Stomach (tissue), 9 donors: Measurements from ENCODE around the gene PLEKHG4B. TPM values are rescaled to one million over a fixed set of nuclear protein-coding genes. Genes with fewer than 3 reads are reported as not detected.

Experiments used
- DNase-seq, 2 donors: peaks; one replicate each; pipeline versions ENCODE4 v3.0.0 to v3.0.0-alpha.2; 2013 to 2019
- H3K27ac ChIP-seq, 5 donors: fragments of 200-600 bp in 4 of 5; sonication (generic) in 4 of 5; one replicate each; pipeline ENCODE4 v1.5.1; 2013 to 2019; ENCODE audit warnings: mild to moderate bottlenecking in 1 of 5, moderate library complexity in 1 of 5
- H3K27me3 ChIP-seq, 3 donors: fragments of 200-600 bp; sonication (generic); one replicate each; pipeline ENCODE4 v1.5.1; 2017 to 2019; ENCODE audit warnings: mixed run types in 1 of 3
- H3K36me3 ChIP-seq, 4 donors: fragments of 200-600 bp; sonication (generic); 1 replicate in 3 of 4; 2 replicates in 1 of 4; pipeline ENCODE4 v1.5.1; 2016 to 2019
- H3K4me1 ChIP-seq, 4 donors: fragments of 200-600 bp; sonication (generic); one replicate each; pipeline ENCODE4 v1.5.1; 2016 to 2019
- H3K4me3 ChIP-seq, 4 donors: fragments of 200-600 bp; sonication (generic) in 3 of 4; one replicate each; pipeline ENCODE4 v1.5.1; 2016 to 2019; ENCODE audit warnings: mild to moderate bottlenecking in 1 of 4
- H3K9me3 ChIP-seq, 4 donors: fragments of 200-600 bp; sonication (generic); one replicate each; pipeline ENCODE4 v1.5.1; 2016 to 2019
- CTCF ChIP-seq, 7 experiments: fragments of 450-650 bp in 4 of 7; fragments of 200-600 bp in 3 of 7; sonication (generic) in 3 of 7; IDR thresholded peaks; one replicate each; pipeline ENCODE4 v1.5.1; 2016 to 2019; ENCODE audit warnings: antibody characterized with exemption in 7 of 7, control low read depth in 2 of 7, mild to moderate bottlenecking in 1 of 7
- EP300 ChIP-seq: sonication (generic); formaldehyde crosslinking; IDR thresholded peaks from one replicate; pipeline ENCODE4 v1.6.1; 2017; ENCODE audit warnings: antibody characterized with exemption
- POLR2A ChIP-seq, 4 donors: fragments of 450-650 bp; IDR thresholded peaks; one replicate each; pipeline ENCODE4 v1.6.1; 2016; ENCODE audit warnings: antibody characterized with exemption in 4 of 4, control low read depth in 2 of 4, mild to moderate bottlenecking in 1 of 4, moderate library complexity in 1 of 4
- POLR2AphosphoS5 ChIP-seq, 3 donors: sonication (generic); formaldehyde crosslinking; IDR thresholded peaks; one replicate each; pipeline ENCODE4 v1.6.1; 2016; ENCODE audit warnings: antibody characterized with exemption in 3 of 3
- WGBS, 5 donors: extraction: QIAGEN DNeasy Blood & Tissue Kit in 3 of 5; methylation state at CpG; one replicate each; pipeline versions ENCODE4 v1.1.5 to v1.1.7; 2013 to 2018; 5-methylcytosine and 5-hydroxymethylcytosine counted together
- intact Hi-C: fragments of 100-400 bp; cut with DNase I; formaldehyde crosslinking; loops from one replicate; pipeline ENCODE4 v1.15.1; 2023; ENCODE audit warnings: low total_unique reads
- polyA plus RNA-seq, 3 donors: library from polyadenylated mRNA; stranded (reverse); fragments of 200-250 nt; gene quantifications; one replicate each; pipeline ENCODE4 v1.2.3, GENCODE V29; 2013
- total RNA-seq, 5 donors: library from RNA; depleted of rRNA; stranded (reverse); fragments of >200 nt; gene quantifications; one replicate each; pipeline versions ENCODE4 v1.1.0 to v1.2.3, GENCODE V29; 2014 to 2016
- donor health status: healthy with polysubstance abuse.
- donor health status: Bipolar disorder and iron deficiency.
- donor health status: healthy.

The PLEKHG4B gene
- total and polyA plus RNA-seq, 8 donors, result 0.15 to 4.3 (median 1.8) TPM; not detected in 1

- Histone ChIP-seq H3K27ac (no peak overlapping the region), H3K9me3 (no peaks in the 10 kb centered on the region), H3K36me3 (no peaks in the 10 kb centered on the region), H3K4me3 (no peak overlapping the region), H3K27me3 (peaks cover 0 to 31% (median under 1%) of the 10 kb centered on the region in 3 donors), H3K4me1 (peaks cover 15 to 34% (median 23%) of the 10 kb centered on the region in 4 donors)
- no peak for TF ChIP-seq CTCF (IDR thresholded peaks at IDR 0.05)
- no peak for TF ChIP-seq EP300
- no peak for TF ChIP-seq POLR2A (IDR thresholded peaks at IDR 0.05)
- TF ChIP-seq POLR2AphosphoS5 (IDR thresholded peaks at IDR 0.05), result no peak
- intact Hi-C loops, result no loop called here
- 83 to 90% (median 85%) methylated on average over 21 to 28 of the region's 28 CpGs for WGBS, 5 donors
- DNase-seq, result no peak
Measured at GRCh38 chr5:186091-187041, 94.4 kb downstream of the PLEKHG4B start.

- 79 to 85% (median 80%) methylated on average over 11 to 13 of the region's 13 CpGs for WGBS, 5 donors
- intact Hi-C loops, result no loop called here
- no peak for DNase-seq
- H3K36me3 ChIP-seq, result no peaks in the 10 kb centered on the region
- peaks cover 0 to 35% (median 7%) of the 10 kb centered on the region in 3 donors for H3K27me3 ChIP-seq
- no peak overlapping the region for H3K27ac ChIP-seq
- no peak overlapping the region for H3K4me3 ChIP-seq
- H3K9me3 ChIP-seq, result no peaks in the 10 kb centered on the region
- no peak for TF ChIP-seq CTCF (IDR thresholded peaks at IDR 0.05)
- TF ChIP-seq POLR2A (IDR thresholded peaks at IDR 0.05), result no peak
- no peak for TF ChIP-seq POLR2AphosphoS5 (IDR thresholded peaks at IDR 0.05)
- no peak for TF ChIP-seq EP300
- peaks cover 22 to 41% (median 29%) of the 10 kb centered on the region in 4 donors for H3K4me1 ChIP-seq
Measured at GRCh38 chr5:187042-187431, 95.1 kb downstream of the PLEKHG4B start.

GRCh38 chr5:187617-188451, 95.9 kb downstream of the PLEKHG4B start:
- H3K36me3 ChIP-seq, result no peaks in the 10 kb centered on the region
- TF ChIP-seq EP300, result no peak
- no peak for TF ChIP-seq CTCF (IDR thresholded peaks at IDR 0.05)
- TF ChIP-seq POLR2A (IDR thresholded peaks at IDR 0.05), result no peak
- no peak for TF ChIP-seq POLR2AphosphoS5 (IDR thresholded peaks at IDR 0.05)
- 45 to 60% (median 48%) methylated on average over 13 to 21 of the region's 21 CpGs for WGBS, 5 donors
- H3K27me3 ChIP-seq, result peaks cover 0 to 40% (median 9%) of the 10 kb centered on the region in 3 donors
- intact Hi-C loops, result no loop called here
- peak overlapping the region; percentile 20 to 29 (median 22) for H3K4me3 ChIP-seq
- no peaks in the 10 kb centered on the region for H3K9me3 ChIP-seq
- DNase-seq, result no peak
- no peak overlapping the region for H3K27ac ChIP-seq
- peaks cover 22 to 41% (median 31%) of the 10 kb centered on the region in 4 donors for H3K4me1 ChIP-seq
